Stimulated activated CD8-positive, alpha-beta memory T cell treated with anti-CD3 and anti-CD28 coated beads, Interleukin-4, amount 100 ng/mL, for 24 hours (primary cell): ENCODE results near the gene SRSF11.

Experiments used
- DNase-seq: peaks from one replicate; pipeline ENCODE4 v3.0.0-alpha.2; 2020; ENCODE audit warnings: low read depth

SRSF11 gene

GRCh38 chr1:70220517-70221237 is 503 bp upstream of the SRSF11 start:
- DNase-seq: no peak

DNA sequence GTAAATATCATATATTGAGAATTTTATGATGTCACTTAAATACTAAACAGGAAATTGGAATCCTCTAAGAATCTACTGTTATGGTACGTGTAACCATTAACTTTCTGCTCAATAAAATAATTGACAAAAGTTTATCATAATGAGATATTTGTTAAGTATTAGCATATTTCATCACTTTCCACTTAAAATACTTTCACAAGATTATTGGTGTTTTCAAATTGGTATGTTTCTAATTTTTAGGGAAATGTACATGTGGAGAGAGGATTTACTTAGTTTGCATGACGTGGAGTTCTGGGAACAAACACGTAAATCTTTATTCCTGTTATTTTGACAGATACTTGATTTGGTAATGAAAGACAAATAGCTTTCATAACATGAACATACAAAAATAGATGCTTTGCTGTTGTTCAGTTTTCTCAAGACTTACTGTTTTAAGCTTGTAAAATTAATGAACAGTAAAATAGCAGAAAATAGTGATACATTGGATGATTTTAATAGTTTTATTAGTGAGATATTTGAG is 1.6 kb downstream of the SRSF11 start:
- DNase-seq: no peak

GRCh38 chr1:70224954-70225353 is 3.8 kb downstream of the SRSF11 start:
- DNase-seq: no peak

GRCh38 chr1:70227439-70227838 is 6.3 kb downstream of the SRSF11 start:
- DNase-seq: no peak

GRCh38 chr1:70228670-70229069 is 7.5 kb downstream of the SRSF11 start:
- no peak for DNase-seq

GRCh38 chr1:70231475-70231874 is 10.3 kb downstream of the SRSF11 start:
- no peak for DNase-seq

DNA sequence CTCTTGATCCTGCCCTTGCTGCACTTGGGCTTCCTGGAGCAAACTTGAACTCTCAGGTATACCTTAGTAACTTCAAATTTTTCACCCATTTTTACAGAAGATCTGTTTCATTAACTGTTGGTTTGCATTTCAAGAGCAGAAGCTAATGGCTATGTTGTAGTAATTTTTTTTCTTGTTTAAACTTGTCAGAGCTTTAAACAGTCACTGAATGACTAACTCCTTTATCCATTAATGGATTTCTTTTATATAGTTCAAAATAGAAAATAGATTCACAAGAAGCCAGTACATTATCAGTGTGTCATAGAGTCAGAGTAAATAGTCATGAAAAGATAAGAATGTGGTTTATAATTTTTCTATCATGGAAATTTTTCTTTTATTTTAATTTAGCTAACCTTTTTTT is 13.6 kb downstream of the SRSF11 start:
- no peak for DNase-seq

DNA sequence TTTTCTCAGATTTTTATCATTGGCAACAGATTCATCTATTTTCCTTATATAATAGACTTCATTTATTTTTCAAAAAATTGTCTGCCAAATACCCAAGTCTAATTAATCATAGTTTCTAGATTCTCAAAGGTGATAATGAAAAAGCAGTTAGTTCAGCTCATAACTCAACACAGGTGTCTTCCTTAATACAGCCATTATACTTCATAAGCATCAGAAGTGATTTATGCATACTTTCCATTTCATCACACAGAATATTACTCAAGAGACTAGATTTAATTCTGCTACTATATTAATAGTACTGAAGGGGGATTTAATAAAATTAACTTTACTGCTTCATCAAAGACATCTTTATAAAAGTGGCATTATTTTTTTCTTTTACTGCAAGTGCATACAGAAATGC is 18.8 kb downstream of the SRSF11 start:
- DNase-seq: no peak

DNA sequence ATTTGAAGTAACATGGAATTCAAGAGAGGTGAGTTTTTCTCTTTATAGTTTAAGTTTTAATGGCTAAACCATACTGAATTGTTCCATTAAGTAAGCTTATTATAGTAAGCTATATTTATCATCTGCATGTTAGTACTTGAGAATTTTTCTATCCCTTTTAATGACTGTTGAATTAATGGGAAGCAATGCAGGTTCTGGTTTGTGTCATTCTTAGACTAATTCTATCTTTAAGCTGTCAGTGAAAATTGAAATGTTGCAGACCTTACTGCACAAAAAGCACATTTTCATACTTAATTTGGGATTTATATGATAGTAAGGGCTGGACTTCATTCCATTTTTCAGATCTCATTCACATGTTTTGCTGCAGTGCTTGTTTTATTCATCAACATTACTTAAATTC is 25.9 kb downstream of the SRSF11 start:
- DNase-seq: no peak

- DNase-seq: no peak
These were observed 26.6 kb downstream of the SRSF11 start for GRCh38 chr1:70247768-70248167.

DNA sequence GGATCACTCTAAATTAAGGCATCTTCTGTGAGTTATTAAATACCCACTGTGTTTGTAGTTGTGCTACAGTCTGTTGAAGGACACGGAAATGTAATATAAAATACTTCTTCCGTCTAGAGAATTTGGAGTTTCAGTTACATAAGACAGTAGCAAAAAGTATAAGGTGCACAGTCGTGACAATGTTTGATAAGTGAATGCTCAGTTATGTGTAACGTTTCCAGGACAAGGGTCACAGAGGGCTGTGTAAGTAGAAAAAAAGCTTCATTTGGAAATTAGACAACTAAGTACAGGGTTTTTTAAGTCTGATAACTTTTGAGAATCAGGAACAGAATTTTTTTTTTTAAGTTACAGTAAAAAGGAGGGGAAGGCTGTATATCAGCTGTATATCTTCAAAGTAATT is 27.5 kb downstream of the SRSF11 start:
- no peak for DNase-seq

DNA sequence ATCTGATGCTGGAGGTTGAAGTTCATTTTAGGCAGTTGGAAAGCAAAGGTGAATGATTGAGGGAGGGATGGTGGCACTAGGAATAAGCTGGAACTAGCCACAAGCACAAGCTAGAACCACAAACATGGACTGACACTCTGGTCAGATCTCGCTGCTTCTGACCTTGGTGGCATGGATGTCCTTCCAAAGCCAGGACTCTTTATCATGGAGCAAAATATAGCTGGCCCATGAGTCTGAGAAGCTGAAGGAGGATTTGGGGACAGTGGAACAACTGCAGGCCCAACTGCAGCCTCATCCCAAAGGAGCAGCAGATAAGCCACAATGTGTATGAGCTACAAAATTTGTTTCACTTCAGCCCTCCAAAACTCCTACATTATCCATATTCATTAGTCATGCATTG is 35.5 kb downstream of the SRSF11 start:
- DNase-seq: no peak

DNA sequence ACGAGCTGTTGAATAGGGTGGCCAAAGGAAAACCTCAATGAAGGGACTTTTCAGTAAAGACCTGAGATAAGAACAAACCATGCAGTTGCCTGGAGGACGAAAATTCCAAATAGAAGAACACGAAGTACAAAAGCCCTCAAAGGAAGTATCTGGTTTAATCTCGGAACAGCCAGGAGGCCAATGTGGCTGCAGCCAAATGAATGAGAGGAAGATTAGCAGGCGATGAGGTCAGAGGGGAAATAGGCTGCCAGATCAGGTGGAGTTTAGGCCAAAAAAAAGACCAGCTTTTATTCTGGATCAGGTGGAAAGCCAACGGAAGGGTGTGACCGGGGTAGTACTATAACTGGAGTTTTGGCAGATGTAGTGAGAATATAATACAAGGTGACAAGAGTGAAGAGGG is 43.7 kb downstream of the SRSF11 start:
- DNase-seq: no peak

DNA sequence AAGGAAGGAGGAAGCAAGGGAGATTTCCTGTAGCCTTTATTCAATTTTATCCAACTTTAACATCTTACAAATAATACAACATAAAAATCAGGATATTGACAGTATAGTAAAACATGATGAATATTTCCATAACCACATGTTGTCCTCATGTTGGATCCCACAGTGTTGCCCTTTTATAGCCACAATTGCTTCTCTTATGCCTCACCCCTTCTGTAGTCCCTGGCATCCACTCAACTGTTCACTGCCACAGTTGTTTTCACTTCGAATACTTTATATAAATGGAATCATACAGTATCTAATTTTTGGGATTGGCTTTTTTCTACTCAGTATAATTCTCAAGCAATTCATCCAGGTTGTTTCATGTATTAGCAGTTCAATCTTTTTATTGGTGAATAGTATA is 44.8 kb downstream of the SRSF11 start:
- DNase-seq: no peak

GRCh38 chr1:70277875-70278274 is 56.7 kb downstream of the SRSF11 start:
- no peak for DNase-seq

GRCh38 chr1:70278710-70279109 is 57.5 kb downstream of the SRSF11 start:
- DNase-seq: no peak

- no peak for DNase-seq
These were observed 63.2 kb downstream of the SRSF11 start for GRCh38 chr1:70284366-70284765.

DNA sequence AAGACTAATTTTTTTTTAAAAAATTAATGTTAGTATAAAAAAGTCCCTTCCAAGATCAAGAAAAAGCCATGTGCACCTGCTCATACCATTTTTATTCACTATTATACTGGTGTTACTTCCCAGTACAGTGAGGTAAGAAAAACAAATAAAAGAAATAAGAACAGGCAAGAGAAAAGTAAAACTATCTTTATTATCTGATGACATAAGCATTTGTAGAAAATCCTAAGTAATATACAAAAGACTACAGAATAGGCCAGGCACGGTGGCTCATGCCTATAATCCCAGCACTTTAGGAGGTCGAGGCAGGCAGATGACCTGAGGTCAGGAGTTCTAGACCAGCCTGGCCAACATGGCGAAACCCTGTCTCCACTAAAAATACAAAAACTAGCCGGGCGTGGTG is 65.3 kb downstream of the SRSF11 start:
- no peak for DNase-seq

GRCh38 chr1:70288166-70288565 is 67.0 kb downstream of the SRSF11 start:
- no peak for DNase-seq

DNA sequence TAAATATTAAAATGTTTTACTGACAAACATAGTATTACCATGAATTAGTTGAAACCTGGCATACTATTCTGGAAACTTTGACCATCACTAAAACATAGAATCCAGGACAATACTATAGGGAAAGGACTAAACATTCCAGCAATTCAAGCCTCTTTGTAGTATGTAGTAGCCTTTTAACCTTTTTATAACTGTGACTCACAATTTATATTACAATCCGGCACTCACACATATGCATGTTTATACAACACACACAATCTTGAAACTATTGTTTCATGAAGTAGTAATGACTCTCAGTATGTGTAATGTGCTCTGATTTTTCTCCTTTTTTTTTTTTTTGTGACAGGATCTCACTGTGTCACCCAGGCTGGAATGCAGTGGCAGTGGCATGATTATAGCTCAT is 69.0 kb downstream of the SRSF11 start:
- DNase-seq: no peak

DNA sequence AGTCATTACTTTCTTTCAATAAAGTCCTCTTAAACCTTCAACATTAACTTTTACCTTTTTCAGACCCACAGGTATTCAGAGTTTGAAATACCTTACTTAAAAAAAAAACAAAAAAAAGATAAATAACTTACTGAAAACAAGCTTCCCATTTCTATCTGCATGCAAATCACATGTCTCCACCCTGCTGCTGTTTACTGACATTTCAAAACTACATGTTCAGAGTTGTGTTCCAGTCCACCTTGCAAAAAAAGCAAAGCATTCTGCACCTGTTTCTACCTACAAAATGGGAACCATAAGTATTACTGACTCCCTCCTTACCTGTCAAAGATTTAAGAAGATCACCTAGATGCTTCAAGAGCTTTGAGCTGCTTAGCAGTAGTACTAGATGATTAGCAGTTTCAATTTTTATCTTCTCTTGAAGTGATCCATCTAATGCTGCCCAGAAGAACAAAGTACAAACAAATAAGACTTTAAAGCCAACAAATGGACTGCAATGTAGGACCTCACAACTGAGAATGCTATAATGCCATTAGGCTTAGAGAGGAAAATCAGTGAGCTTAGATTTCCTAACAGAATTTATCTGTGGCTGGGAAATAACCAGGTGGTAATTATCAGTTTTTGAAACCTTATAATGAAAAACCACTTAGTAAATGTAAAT is 72.1 kb downstream of the SRSF11 start:
- DNase-seq: no peak

- no peak for DNase-seq
These were observed 74.6 kb downstream of the SRSF11 start for GRCh38 chr1:70295749-70296148.

DNA sequence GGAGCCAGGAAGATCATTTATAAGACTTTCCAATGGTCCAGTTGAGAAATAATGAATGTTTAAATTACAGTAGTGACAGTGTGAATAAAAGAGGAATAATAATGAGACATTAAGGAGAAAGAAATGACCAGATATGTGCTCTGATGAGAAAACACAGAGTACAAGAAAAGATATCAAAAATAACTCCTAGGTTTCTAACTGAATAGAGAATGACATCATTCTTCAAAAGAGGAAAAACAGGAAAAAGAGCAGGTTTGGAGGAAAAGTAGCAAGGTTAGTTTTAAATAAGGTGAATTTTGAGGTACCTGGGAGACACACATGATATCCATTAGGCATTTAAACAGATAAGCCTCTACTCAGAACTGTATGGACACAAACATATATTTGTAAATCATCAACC is 78.3 kb downstream of the SRSF11 start:
- DNase-seq: no peak
